ENCODE measurements around the gene OLFML2A.

The OLFML2A gene

DNA sequence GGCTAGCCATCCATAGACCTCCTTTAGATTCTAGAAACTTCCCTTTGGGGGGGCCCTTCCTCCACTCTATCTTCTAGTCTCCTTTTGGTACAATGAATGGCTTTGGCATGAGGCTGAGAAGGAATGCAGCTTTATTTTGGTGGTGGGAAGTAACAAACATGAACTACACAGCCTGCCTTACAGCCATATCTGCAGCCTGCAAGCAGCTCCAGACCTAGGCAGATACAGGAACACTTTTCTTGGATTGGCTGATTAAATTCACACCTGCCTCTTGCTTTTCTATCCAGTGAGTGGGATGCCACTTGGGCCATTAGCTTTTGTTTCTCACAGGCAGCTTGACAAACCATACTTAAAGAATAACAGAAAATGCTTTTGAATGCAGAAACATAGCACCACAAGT lies 34.0 kb upstream of the OLFML2A start:
- H3K79me2 ChIP-seq (ENCODE audit: low read length): peaks cover 63% of the 10 kb centered on the region
- H3K9ac ChIP-seq (ENCODE audit: low read length): no peak overlapping the region

GRCh38 chr9:124743686-124744348 lies 33.1 kb upstream of the OLFML2A start:
- H3K27me3 ChIP-seq (ENCODE audit: low read depth, low read length): no peaks in the 10 kb centered on the region
- peaks cover 63% of the 10 kb centered on the region for H3K79me2 ChIP-seq (ENCODE audit: low read length)
- peaks cover 17% of the 10 kb centered on the region for H3K36me3 ChIP-seq (replicated peaks; ENCODE audit: low read depth, low read length)
- H3K9ac ChIP-seq (ENCODE audit: low read length): no peak overlapping the region
- no peaks in the 10 kb centered on the region for H3K4me1 ChIP-seq (ENCODE audit: low read length)
- peaks cover 75% of the 10 kb centered on the region for H4K20me1 ChIP-seq (ENCODE audit: insufficient read depth, low read length)
- H3K9me3 ChIP-seq (ENCODE audit: insufficient read depth, low read length): no peaks in the 10 kb centered on the region
- H3K4me3 ChIP-seq (ENCODE audit: low read length): no peak overlapping the region
- no peak overlapping the region for H3K4me2 ChIP-seq (ENCODE audit: low read length)
- TF ChIP-seq, protein P1, sequence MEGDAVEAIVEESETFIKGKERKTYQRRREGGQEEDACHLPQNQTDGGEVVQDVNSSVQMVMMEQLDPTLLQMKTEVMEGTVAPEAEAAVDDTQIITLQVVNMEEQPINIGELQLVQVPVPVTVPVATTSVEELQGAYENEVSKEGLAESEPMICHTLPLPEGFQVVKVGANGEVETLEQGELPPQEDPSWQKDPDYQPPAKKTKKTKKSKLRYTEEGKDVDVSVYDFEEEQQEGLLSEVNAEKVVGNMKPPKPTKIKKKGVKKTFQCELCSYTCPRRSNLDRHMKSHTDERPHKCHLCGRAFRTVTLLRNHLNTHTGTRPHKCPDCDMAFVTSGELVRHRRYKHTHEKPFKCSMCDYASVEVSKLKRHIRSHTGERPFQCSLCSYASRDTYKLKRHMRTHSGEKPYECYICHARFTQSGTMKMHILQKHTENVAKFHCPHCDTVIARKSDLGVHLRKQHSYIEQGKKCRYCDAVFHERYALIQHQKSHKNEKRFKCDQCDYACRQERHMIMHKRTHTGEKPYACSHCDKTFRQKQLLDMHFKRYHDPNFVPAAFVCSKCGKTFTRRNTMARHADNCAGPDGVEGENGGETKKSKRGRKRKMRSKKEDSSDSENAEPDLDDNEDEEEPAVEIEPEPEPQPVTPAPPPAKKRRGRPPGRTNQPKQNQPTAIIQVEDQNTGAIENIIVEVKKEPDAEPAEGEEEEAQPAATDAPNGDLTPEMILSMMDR (IDR thresholded peaks at IDR 0.05; ENCODE audit: low read depth, low read length): no peak
- no peak for TF ChIP-seq EZH2phosphoT487 (IDR thresholded peaks at IDR 0.05; ENCODE audit: low read depth)
- H2AFZ ChIP-seq (ENCODE audit: low read depth, low read length): no peak overlapping the region
- H3K27ac ChIP-seq (ENCODE audit: low read length): no peak overlapping the region

More for the DNA sequence above, 34.0 kb upstream of the OLFML2A start:
- no peak for TF ChIP-seq EZH2phosphoT487 (IDR thresholded peaks at IDR 0.05; ENCODE audit: low read depth)
- TF ChIP-seq, protein P1 (IDR thresholded peaks at IDR 0.05; ENCODE audit: low read depth, low read length): no peak
- Histone ChIP-seq H3K9me3 (ENCODE audit: insufficient read depth, low read length) (no peaks in the 10 kb centered on the region), H3K36me3 (replicated peaks; ENCODE audit: low read depth, low read length) (peaks cover 17% of the 10 kb centered on the region), H3K27me3 (ENCODE audit: low read depth, low read length) (no peaks in the 10 kb centered on the region), H3K4me1 (ENCODE audit: low read length) (no peaks in the 10 kb centered on the region), H3K4me2 (ENCODE audit: low read length) (no peak overlapping the region), H4K20me1 (ENCODE audit: insufficient read depth, low read length) (peaks cover 71% of the 10 kb centered on the region), H2AFZ (ENCODE audit: low read depth, low read length) (no peak overlapping the region), H3K27ac (ENCODE audit: low read length) (no peak overlapping the region), H3K4me3 (ENCODE audit: low read length) (no peak overlapping the region)

- Histone ChIP-seq H3K9ac (ENCODE audit: low read length) (no peak overlapping the region), H3K27me3 (ENCODE audit: low read depth, low read length) (no peaks in the 10 kb centered on the region), H4K20me1 (ENCODE audit: insufficient read depth, low read length) (peaks cover 71% of the 10 kb centered on the region), H3K4me1 (ENCODE audit: low read length) (no peaks in the 10 kb centered on the region), H3K36me3 (replicated peaks; ENCODE audit: low read depth, low read length) (no peaks in the 10 kb centered on the region), H3K27ac (ENCODE audit: low read length) (no peak overlapping the region), H2AFZ (ENCODE audit: low read depth, low read length) (no peak overlapping the region), H3K4me3 (ENCODE audit: low read length) (no peak overlapping the region), H3K79me2 (ENCODE audit: low read length) (peaks cover 66% of the 10 kb centered on the region), H3K4me2 (ENCODE audit: low read length) (no peak overlapping the region), H3K9me3 (ENCODE audit: insufficient read depth, low read length) (no peaks in the 10 kb centered on the region)
- TF ChIP-seq, protein P1 (IDR thresholded peaks at IDR 0.05; ENCODE audit: low read depth, low read length): no peak
- TF ChIP-seq EZH2phosphoT487 (IDR thresholded peaks at IDR 0.05; ENCODE audit: low read depth): no peak
These were observed 29.9 kb upstream of the OLFML2A start for GRCh38 chr9:124747065-124747464.

DNA sequence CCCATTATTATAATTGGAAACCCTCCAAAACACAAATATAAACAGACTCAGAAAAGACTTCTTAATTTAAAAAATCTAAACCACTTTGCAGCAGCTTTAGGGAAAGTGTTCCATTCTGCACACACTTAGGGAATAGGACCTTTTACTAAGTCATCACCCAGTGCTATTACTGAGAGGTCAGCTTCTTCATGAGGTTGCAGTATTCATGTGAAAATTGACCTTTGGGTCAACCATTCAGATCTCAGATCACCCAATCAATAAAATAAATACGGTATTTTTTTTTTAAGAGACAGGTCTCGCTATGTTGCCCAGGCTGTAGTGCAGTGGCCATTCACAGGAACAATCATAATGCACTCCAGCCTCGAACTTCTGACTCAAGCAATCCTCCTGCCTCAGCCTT lies 27.6 kb upstream of the OLFML2A start:
- Histone ChIP-seq H2AFZ (ENCODE audit: low read depth, low read length) (no peak overlapping the region), H4K20me1 (ENCODE audit: insufficient read depth, low read length) (peaks cover 74% of the 10 kb centered on the region), H3K4me1 (ENCODE audit: low read length) (no peaks in the 10 kb centered on the region), H3K4me2 (ENCODE audit: low read length) (no peak overlapping the region), H3K79me2 (ENCODE audit: low read length) (peaks cover 77% of the 10 kb centered on the region), H3K9ac (ENCODE audit: low read length) (no peak overlapping the region), H3K36me3 (replicated peaks; ENCODE audit: low read depth, low read length) (no peaks in the 10 kb centered on the region), H3K4me3 (ENCODE audit: low read length) (no peak overlapping the region), H3K27me3 (ENCODE audit: low read depth, low read length) (no peaks in the 10 kb centered on the region), H3K9me3 (ENCODE audit: insufficient read depth, low read length) (no peaks in the 10 kb centered on the region), H3K27ac (ENCODE audit: low read length) (no peak overlapping the region)
- TF ChIP-seq, protein P1 (IDR thresholded peaks at IDR 0.05; ENCODE audit: low read depth, low read length): no peak
- TF ChIP-seq EZH2phosphoT487 (IDR thresholded peaks at IDR 0.05; ENCODE audit: low read depth): no peak
